ENCODE measurements around the gene EXPH5.

Gene EXPH5

DNA sequence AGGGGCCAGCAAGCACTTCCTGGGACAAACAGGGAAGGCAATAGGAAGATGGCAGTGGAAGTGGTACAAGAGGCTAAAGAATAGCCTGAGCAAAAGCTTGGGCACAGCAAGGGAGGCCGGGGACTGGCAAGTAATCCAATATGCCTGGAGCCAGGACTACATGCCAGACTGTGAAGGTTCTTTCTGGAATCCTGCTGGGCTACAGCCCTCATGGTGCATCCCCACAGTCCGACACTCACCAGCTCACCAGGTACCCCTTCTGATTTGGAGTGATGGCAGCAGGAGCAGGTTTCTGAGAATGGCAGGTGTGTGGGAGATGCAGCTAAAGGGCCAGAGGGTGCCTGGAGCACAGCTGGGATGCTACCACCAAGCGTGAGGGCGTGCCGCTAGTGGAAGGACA, 63.1 kb downstream of the EXPH5 start:
- no peaks in the 10 kb centered on the region for H3K27me3 ChIP-seq (ENCODE audit: insufficient read depth, low read length, poor library complexity, severe bottlenecking)
- no peaks in the 10 kb centered on the region for H3F3A ChIP-seq (ENCODE audit: low read depth)
- H2AFZ ChIP-seq (ENCODE audit: low read length) = no peak overlapping the region
- H3K4me3 ChIP-seq (ENCODE audit: low read length, poor library complexity, severe bottlenecking) = no peak overlapping the region
- no peak overlapping the region for H3K4me2 ChIP-seq (ENCODE audit: low read depth, low read length, poor library complexity, severe bottlenecking)
- no peak overlapping the region for H3K9ac ChIP-seq (ENCODE audit: low read depth, low read length, poor library complexity, severe bottlenecking)
- TF ChIP-seq, protein P1, sequence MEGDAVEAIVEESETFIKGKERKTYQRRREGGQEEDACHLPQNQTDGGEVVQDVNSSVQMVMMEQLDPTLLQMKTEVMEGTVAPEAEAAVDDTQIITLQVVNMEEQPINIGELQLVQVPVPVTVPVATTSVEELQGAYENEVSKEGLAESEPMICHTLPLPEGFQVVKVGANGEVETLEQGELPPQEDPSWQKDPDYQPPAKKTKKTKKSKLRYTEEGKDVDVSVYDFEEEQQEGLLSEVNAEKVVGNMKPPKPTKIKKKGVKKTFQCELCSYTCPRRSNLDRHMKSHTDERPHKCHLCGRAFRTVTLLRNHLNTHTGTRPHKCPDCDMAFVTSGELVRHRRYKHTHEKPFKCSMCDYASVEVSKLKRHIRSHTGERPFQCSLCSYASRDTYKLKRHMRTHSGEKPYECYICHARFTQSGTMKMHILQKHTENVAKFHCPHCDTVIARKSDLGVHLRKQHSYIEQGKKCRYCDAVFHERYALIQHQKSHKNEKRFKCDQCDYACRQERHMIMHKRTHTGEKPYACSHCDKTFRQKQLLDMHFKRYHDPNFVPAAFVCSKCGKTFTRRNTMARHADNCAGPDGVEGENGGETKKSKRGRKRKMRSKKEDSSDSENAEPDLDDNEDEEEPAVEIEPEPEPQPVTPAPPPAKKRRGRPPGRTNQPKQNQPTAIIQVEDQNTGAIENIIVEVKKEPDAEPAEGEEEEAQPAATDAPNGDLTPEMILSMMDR (conservative IDR thresholded peaks at IDR 0.05; ENCODE audit: low read length) = no peak
- TF ChIP-seq EZH2phosphoT487 (IDR thresholded peaks at IDR 0.05; ENCODE audit: borderline replicate concordance) = no peak
- no peaks in the 10 kb centered on the region for H3K79me2 ChIP-seq (ENCODE audit: insufficient read depth, low read length)
- no peaks in the 10 kb centered on the region for H3K4me1 ChIP-seq (ENCODE audit: insufficient read depth, low read length, poor library complexity, severe bottlenecking)
- no peaks in the 10 kb centered on the region for H3K9me2 ChIP-seq (replicated peaks; ENCODE audit: low read depth, low read length)
- H3K9me3 ChIP-seq (ENCODE audit: insufficient read depth, low read depth, low read length) = no peaks in the 10 kb centered on the region
- H3K36me3 ChIP-seq (ENCODE audit: insufficient read depth, low read length) = no peaks in the 10 kb centered on the region
- no peaks in the 10 kb centered on the region for H4K20me1 ChIP-seq (ENCODE audit: insufficient read depth, low read length, poor library complexity, severe bottlenecking)

DNA sequence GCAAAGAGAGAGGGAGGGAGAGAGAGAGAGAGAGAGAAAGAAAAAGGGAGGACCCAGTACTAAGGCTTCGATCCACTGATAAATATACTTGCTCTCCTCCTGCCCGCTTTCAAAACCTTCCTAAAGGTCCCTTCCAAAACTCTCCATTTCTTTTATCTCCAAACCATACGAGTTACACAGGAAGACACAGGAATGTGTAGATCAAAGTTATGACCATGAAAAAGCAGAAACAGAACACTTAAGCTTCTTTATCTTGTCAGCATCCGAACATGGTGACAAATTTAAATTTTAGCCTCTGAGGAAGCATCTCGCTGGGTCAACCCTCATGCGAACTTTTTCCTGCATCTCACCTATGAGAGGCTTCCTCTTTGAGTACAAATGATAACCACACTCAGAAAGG, 66.2 kb downstream of the EXPH5 start:
- Histone ChIP-seq H3K4me3 (ENCODE audit: low read length, poor library complexity, severe bottlenecking) (no peak overlapping the region), H2AFZ (ENCODE audit: low read length) (no peak overlapping the region), H3K36me3 (ENCODE audit: insufficient read depth, low read length) (no peaks in the 10 kb centered on the region), H4K20me1 (ENCODE audit: insufficient read depth, low read length, poor library complexity, severe bottlenecking) (no peaks in the 10 kb centered on the region), H3K4me2 (ENCODE audit: low read depth, low read length, poor library complexity, severe bottlenecking) (no peak overlapping the region), H3F3A (ENCODE audit: low read depth) (no peaks in the 10 kb centered on the region), H3K9me2 (replicated peaks; ENCODE audit: low read depth, low read length) (no peaks in the 10 kb centered on the region), H3K9ac (ENCODE audit: low read depth, low read length, poor library complexity, severe bottlenecking) (no peak overlapping the region), H3K79me2 (ENCODE audit: insufficient read depth, low read length) (no peaks in the 10 kb centered on the region), H3K9me3 (ENCODE audit: insufficient read depth, low read depth, low read length) (no peaks in the 10 kb centered on the region), H3K4me1 (ENCODE audit: insufficient read depth, low read length, poor library complexity, severe bottlenecking) (no peaks in the 10 kb centered on the region), H3K27me3 (ENCODE audit: insufficient read depth, low read length, poor library complexity, severe bottlenecking) (no peaks in the 10 kb centered on the region)
- no peak for TF ChIP-seq EZH2phosphoT487 (IDR thresholded peaks at IDR 0.05; ENCODE audit: borderline replicate concordance)

DNA sequence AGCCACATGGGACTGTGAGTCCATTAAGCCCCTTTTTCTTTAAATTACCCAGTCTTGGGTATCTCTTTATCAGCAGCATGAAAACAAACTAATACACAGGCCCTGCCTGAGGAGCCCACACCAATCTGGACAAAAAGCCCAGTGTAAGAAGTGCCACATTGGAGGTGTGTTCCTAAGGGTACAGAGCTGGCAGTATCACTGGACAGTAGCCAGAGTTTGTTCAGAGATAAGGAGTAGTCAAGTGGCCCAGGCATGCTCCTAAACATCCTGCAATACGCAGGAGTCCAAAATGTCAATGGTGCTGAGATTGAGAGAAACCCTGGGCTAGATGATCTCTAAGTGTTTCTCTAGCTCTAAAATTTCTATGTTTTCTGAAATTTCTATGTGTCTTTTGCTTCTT, 68.4 kb downstream of the EXPH5 start:
- no peak overlapping the region for H3K4me2 ChIP-seq (ENCODE audit: low read depth, low read length, poor library complexity, severe bottlenecking)
- no peaks in the 10 kb centered on the region for H3K9me2 ChIP-seq (replicated peaks; ENCODE audit: low read depth, low read length)
- TF ChIP-seq EZH2phosphoT487 (IDR thresholded peaks at IDR 0.05; ENCODE audit: borderline replicate concordance) = no peak
- TF ChIP-seq, protein P1 (conservative IDR thresholded peaks at IDR 0.05; ENCODE audit: low read length) = no peak
- H3F3A ChIP-seq (ENCODE audit: low read depth) = no peaks in the 10 kb centered on the region
- H3K4me1 ChIP-seq (ENCODE audit: insufficient read depth, low read length, poor library complexity, severe bottlenecking) = no peaks in the 10 kb centered on the region
- H3K4me3 ChIP-seq (ENCODE audit: low read length, poor library complexity, severe bottlenecking) = no peak overlapping the region
- no peak overlapping the region for H3K9ac ChIP-seq (ENCODE audit: low read depth, low read length, poor library complexity, severe bottlenecking)
- H3K9me3 ChIP-seq (ENCODE audit: insufficient read depth, low read depth, low read length) = no peaks in the 10 kb centered on the region
- no peaks in the 10 kb centered on the region for H3K27me3 ChIP-seq (ENCODE audit: insufficient read depth, low read length, poor library complexity, severe bottlenecking)
- no peaks in the 10 kb centered on the region for H4K20me1 ChIP-seq (ENCODE audit: insufficient read depth, low read length, poor library complexity, severe bottlenecking)
- no peaks in the 10 kb centered on the region for H3K79me2 ChIP-seq (ENCODE audit: insufficient read depth, low read length)
- no peak overlapping the region for H2AFZ ChIP-seq (ENCODE audit: low read length)
- no peaks in the 10 kb centered on the region for H3K36me3 ChIP-seq (ENCODE audit: insufficient read depth, low read length)

DNA sequence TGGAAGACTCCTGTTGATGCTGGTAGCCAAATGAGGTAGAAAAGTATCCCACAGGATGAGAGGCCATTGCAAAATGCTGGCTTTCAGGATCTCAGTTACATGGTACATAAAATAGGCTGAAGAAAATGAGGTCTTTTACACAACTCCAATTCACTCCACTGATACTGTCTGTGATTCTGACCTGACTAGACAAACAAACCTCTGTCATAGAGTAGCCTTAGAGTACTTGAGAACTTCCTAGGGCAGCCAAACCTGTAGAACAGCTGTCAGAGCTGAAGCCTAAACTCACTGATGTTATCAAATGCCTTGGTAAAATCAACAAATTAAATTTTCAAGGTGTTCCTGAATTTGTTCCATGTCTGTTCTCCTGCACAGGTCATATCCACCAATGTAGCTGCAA, 69.1 kb downstream of the EXPH5 start:
- no peak overlapping the region for H3K9ac ChIP-seq (ENCODE audit: low read depth, low read length, poor library complexity, severe bottlenecking)
- no peak overlapping the region for H3K4me2 ChIP-seq (ENCODE audit: low read depth, low read length, poor library complexity, severe bottlenecking)
- no peaks in the 10 kb centered on the region for H3K9me2 ChIP-seq (replicated peaks; ENCODE audit: low read depth, low read length)
- no peaks in the 10 kb centered on the region for H4K20me1 ChIP-seq (ENCODE audit: insufficient read depth, low read length, poor library complexity, severe bottlenecking)
- H3K79me2 ChIP-seq (ENCODE audit: insufficient read depth, low read length) = no peaks in the 10 kb centered on the region
- H3K4me1 ChIP-seq (ENCODE audit: insufficient read depth, low read length, poor library complexity, severe bottlenecking) = no peaks in the 10 kb centered on the region
- H3K36me3 ChIP-seq (ENCODE audit: insufficient read depth, low read length) = no peaks in the 10 kb centered on the region
- TF ChIP-seq EZH2phosphoT487 (IDR thresholded peaks at IDR 0.05; ENCODE audit: borderline replicate concordance) = no peak
- TF ChIP-seq, protein P1 (conservative IDR thresholded peaks at IDR 0.05; ENCODE audit: low read length) = no peak
- H2AFZ ChIP-seq (ENCODE audit: low read length) = no peak overlapping the region
- no peaks in the 10 kb centered on the region for H3K9me3 ChIP-seq (ENCODE audit: insufficient read depth, low read depth, low read length)
- H3K27me3 ChIP-seq (ENCODE audit: insufficient read depth, low read length, poor library complexity, severe bottlenecking) = no peaks in the 10 kb centered on the region
- no peaks in the 10 kb centered on the region for H3F3A ChIP-seq (ENCODE audit: low read depth)
- H3K4me3 ChIP-seq (ENCODE audit: low read length, poor library complexity, severe bottlenecking) = no peak overlapping the region
